ENCODE data around the gene FOXK1.
"Not testable (repeated sequence)": the region's sequence is repeated elsewhere in the genome, so short reads cannot be mapped to it uniquely, and the experiment has no call there.

DNA sequence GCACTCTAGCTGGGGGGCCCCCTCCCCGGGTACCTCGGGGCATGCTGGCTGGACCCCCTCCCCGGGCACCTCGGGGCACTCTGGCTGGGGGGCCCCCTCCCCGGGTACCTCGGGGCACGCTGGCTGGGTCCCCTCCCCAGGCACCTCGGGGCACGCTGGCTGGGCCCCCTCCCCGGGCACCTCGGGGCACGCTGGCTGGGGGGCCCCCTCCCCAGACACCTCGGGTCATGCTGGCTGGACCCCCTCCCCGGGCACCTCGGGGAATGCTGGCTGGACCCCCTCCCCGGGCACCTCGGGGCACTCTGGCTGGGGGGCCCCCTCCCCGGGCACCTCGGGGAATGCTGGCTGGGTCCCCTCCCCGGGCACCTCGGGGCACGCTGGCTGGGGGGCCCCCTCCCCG is 120.5 kb downstream of the FOXK1 start:
- TF ChIP-seq, protein P1, sequence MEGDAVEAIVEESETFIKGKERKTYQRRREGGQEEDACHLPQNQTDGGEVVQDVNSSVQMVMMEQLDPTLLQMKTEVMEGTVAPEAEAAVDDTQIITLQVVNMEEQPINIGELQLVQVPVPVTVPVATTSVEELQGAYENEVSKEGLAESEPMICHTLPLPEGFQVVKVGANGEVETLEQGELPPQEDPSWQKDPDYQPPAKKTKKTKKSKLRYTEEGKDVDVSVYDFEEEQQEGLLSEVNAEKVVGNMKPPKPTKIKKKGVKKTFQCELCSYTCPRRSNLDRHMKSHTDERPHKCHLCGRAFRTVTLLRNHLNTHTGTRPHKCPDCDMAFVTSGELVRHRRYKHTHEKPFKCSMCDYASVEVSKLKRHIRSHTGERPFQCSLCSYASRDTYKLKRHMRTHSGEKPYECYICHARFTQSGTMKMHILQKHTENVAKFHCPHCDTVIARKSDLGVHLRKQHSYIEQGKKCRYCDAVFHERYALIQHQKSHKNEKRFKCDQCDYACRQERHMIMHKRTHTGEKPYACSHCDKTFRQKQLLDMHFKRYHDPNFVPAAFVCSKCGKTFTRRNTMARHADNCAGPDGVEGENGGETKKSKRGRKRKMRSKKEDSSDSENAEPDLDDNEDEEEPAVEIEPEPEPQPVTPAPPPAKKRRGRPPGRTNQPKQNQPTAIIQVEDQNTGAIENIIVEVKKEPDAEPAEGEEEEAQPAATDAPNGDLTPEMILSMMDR (IDR thresholded peaks at IDR 0.05): not testable (repeated sequence)
- not testable (repeated sequence) for TF ChIP-seq POLR2A (IDR thresholded peaks at IDR 0.05)

All from sigmoid colon (tissue), 3 donors.